SK-N-SH (cell line): ENCODE data around the gene CCRL2. TPM values are rescaled to one million over a fixed set of nuclear protein-coding genes. Genes with fewer than 3 reads are reported as not detected.

ENCODE experiments used
- CTCF ChIA-PET: fragments of 300-600, 350-600 bp; formaldehyde crosslinking; extraction: SDS; loops from one replicate; lab custom pipeline; 2021; lab: Yijun Ruan, JAX
- POLR2A ChIA-PET: fragments of 350-600 bp; sonication (Branson Sonifier 250); formaldehyde crosslinking; extraction: SDS; loops from one replicate; lab custom pipeline; 2020; ENCODE audit warnings: antibody characterized with exemption, inconsistent platforms; lab: Yijun Ruan, JAX
- DNase-seq: peaks from one replicate; pipeline ENCODE4 v3.0.0; 2012
- H2AFZ ChIP-seq: fragments of 200-600 bp; sonication (generic); 2 replicates; pipeline ENCODE4 v1.8.1; 2016; ENCODE audit warnings: antibody characterized with exemption, mild to moderate bottlenecking, low read depth
- H3F3A ChIP-seq: fragments of 200-600 bp; sonication (generic); replicated peaks from 2 replicates; pipeline ENCODE3; 2016; ENCODE audit warnings: antibody characterized with exemption, mild to moderate bottlenecking; ENCODE audit not compliant: insufficient read depth
- H3K27ac ChIP-seq, 2 experiments: fragments of 200-500 bp in 1 of 2; fragments of 200-600 bp in 1 of 2; sonication (Bioruptor generic) in 1 of 2; sonication (generic), shearing (Covaris generic) in 1 of 2; 2 replicates each; pipeline versions ENCODE4 v1.5.1 to v1.6.1; 2014 to 2016; ENCODE audit warnings: low read depth in 2 of 2, inconsistent platforms in 1 of 2, low read length in 1 of 2, mild to moderate bottlenecking in 1 of 2, mixed read lengths in 1 of 2
- H3K27me3 ChIP-seq: fragments of 200-600 bp; sonication (generic), shearing (Covaris generic); 2 replicates; pipeline ENCODE4 v1.6.1; 2016; ENCODE audit warnings: mixed run types; ENCODE audit not compliant: insufficient read depth
- H3K36me3 ChIP-seq, 2 experiments: fragments of 200-500 bp in 1 of 2; fragments of 200-600 bp in 1 of 2; sonication (Bioruptor generic) in 1 of 2; sonication (generic) in 1 of 2; replicated peaks in 1 of 2; 2 replicates each; pipeline versions ENCODE3 to v1.5.1; 2014 to 2016; ENCODE audit warnings: low read length in 1 of 2, mild to moderate bottlenecking in 1 of 2; ENCODE audit not compliant: insufficient read depth in 2 of 2, control insufficient read depth in 1 of 2
- H3K4me1 ChIP-seq, 2 experiments: fragments of 200-500 bp in 1 of 2; fragments of 200-600 bp in 1 of 2; sonication (Bioruptor generic) in 1 of 2; sonication (generic), shearing (Covaris generic) in 1 of 2; 2 replicates each; pipeline versions ENCODE4 v1.5.1 to v1.6.1; 2014 to 2016; ENCODE audit warnings: low read depth in 1 of 2, low read length in 1 of 2, mixed run types in 1 of 2; ENCODE audit not compliant: insufficient read depth in 2 of 2, control insufficient read depth in 1 of 2
- H3K4me2 ChIP-seq: fragments of 200-600 bp; sonication (generic), shearing (Covaris generic); 2 replicates; pipeline ENCODE4 v1.6.1; 2017; ENCODE audit warnings: mixed run types
- H3K4me3 ChIP-seq, 2 experiments: fragments of 200-500 bp in 1 of 2; fragments of 200-600 bp in 1 of 2; sonication (Bioruptor generic) in 1 of 2; sonication (generic), shearing (Covaris generic) in 1 of 2; 2 replicates each; pipeline versions ENCODE4 v1.5.1 to v1.8.1; 2014 to 2016; ENCODE audit warnings: low read depth in 2 of 2, inconsistent platforms in 1 of 2, low read length in 1 of 2, mild to moderate bottlenecking in 1 of 2, mixed read lengths in 1 of 2, moderate library complexity in 1 of 2
- H3K79me2 ChIP-seq: fragments of 200-600 bp; sonication (generic); 2 replicates; pipeline ENCODE4 v1.8.1; 2017; ENCODE audit warnings: mild to moderate bottlenecking; ENCODE audit not compliant: insufficient read depth
- H3K9ac ChIP-seq: fragments of 200-600 bp; sonication (generic); 2 replicates; pipeline ENCODE4 v1.6.1; 2017; ENCODE audit warnings: mixed run types
- H3K9me2 ChIP-seq: fragments of 200-600 bp; sonication (generic); 2 replicates; pipeline ENCODE4 v1.6.1; 2017; ENCODE audit warnings: mixed run types
- H3K9me3 ChIP-seq: fragments of 200-600 bp; sonication (generic); 2 replicates; pipeline ENCODE4 v1.6.1; 2017; ENCODE audit warnings: mixed run types, mild to moderate bottlenecking, moderate library complexity
- H4K20me1 ChIP-seq: fragments of 200-600 bp; sonication (generic); 2 replicates; pipeline ENCODE4 v1.6.1; 2017; ENCODE audit warnings: mild to moderate bottlenecking, mixed run types; ENCODE audit not compliant: insufficient read depth
- ELF1 ChIP-seq: IDR thresholded peaks from 2 replicates; pipeline ENCODE4 v1.4.0; 2012
- EP300 ChIP-seq, 2 experiments: IDR thresholded peaks; 2 replicates each; pipeline versions ENCODE4 v1.4.0 to v1.6.1; 2012; ENCODE audit warnings: borderline replicate concordance in 1 of 2, low read depth in 1 of 2, low read length in 1 of 2
- EZH2phosphoT487 ChIP-seq: fragments of 200-600 bp; sonication (generic); IDR thresholded peaks from 2 replicates; pipeline ENCODE4 v1.6.1; 2017; ENCODE audit warnings: low read depth, mixed run types, mild to moderate bottlenecking, antibody characterized with exemption, moderate library complexity, borderline replicate concordance
- GABPA ChIP-seq: IDR thresholded peaks from 2 replicates; pipeline ENCODE4 v1.4.0; 2012; ENCODE audit warnings: low read depth, mild to moderate bottlenecking
- IRF3 ChIP-seq: fragments of 150-350 bp; IDR thresholded peaks from 2 replicates; pipeline ENCODE4 v1.6.1; 2016; ENCODE audit warnings: mild to moderate bottlenecking, low read depth, low read length
- PBX3 ChIP-seq: IDR thresholded peaks from 2 replicates; pipeline ENCODE4; 2012
- POLR2AphosphoS5 ChIP-seq: IDR thresholded peaks from 2 replicates; pipeline ENCODE4 v1.6.1; 2012; ENCODE audit warnings: low read depth, low read length
- RAD21 ChIP-seq: IDR thresholded peaks from 2 replicates; pipeline ENCODE4 v1.6.1; 2012; ENCODE audit warnings: mild to moderate bottlenecking, low read length
- REST ChIP-seq: IDR thresholded peaks from 2 replicates; pipeline ENCODE4 v1.6.1; 2012; ENCODE audit warnings: mild to moderate bottlenecking, low read depth, low read length, moderate library complexity
- SIN3A ChIP-seq: IDR thresholded peaks from 2 replicates; pipeline ENCODE4 v1.6.1; 2012; ENCODE audit warnings: low read depth, mild to moderate bottlenecking, low read length, moderate library complexity, borderline replicate concordance
- SMC3 ChIP-seq: IDR thresholded peaks from 2 replicates; pipeline ENCODE4 v1.6.1; 2012; ENCODE audit warnings: low read depth, low read length, improper control_type of control experiment
- TEAD4 ChIP-seq: IDR thresholded peaks from 2 replicates; pipeline ENCODE4 v1.4.0; 2012; ENCODE audit warnings: mild to moderate bottlenecking, borderline replicate concordance; ENCODE audit not compliant: insufficient read depth
- USF2 ChIP-seq: fragments of 150-350 bp; IDR thresholded peaks from 2 replicates; pipeline ENCODE4 v1.6.1; 2017; ENCODE audit warnings: antibody characterized with exemption, low read length, low read depth, borderline replicate concordance
- YY1 ChIP-seq: IDR thresholded peaks from 2 replicates; pipeline ENCODE4 v1.4.0; 2012; ENCODE audit warnings: low read depth, mild to moderate bottlenecking
- ZBTB33 ChIP-seq: IDR thresholded peaks from 2 replicates; pipeline ENCODE4 v1.4.0; 2012; ENCODE audit warnings: low read depth, borderline replicate concordance
- WGBS: methylation state at CpG from one replicate; pipeline ENCODE4 v1.1.6; 2017; ENCODE audit warnings: low lambda C conversion rate; 5-methylcytosine and 5-hydroxymethylcytosine counted together
- polyA plus RNA-seq, 3 experiments: library from polyadenylated mRNA; depleted of rRNA; stranded (reverse); fragments of >200 nt; gene quantifications; 2 replicates each; pipeline ENCODE4 v1.2.3, GENCODE V29; 2012

CCRL2 gene
- polyA plus RNA-seq, 1 of the 3 experiments (the other 2 are of a cell fraction) = not detected

GRCh38 chr3:46375218-46375617 lies 31.8 kb upstream of the CCRL2 start (continued):
- TF ChIP-seq ZBTB33 = no peak
- TF ChIP-seq SIN3A = no peak
- no peak for TF ChIP-seq EP300 (IDR thresholded peaks at IDR 0.05; ENCODE audit: borderline replicate concordance in 1 of 2, low read depth in 1 of 2, low read length in 1 of 2)
- TF ChIP-seq PBX3 = no peak
- TF ChIP-seq IRF3 = no peak
- TF ChIP-seq POLR2AphosphoS5 = no peak
- no peak for TF ChIP-seq GABPA

GRCh38 chr3:46375814-46376213 lies 31.2 kb upstream of the CCRL2 start:
- POLR2A ChIA-PET = no interaction called here
- H3K4me1 ChIP-seq = no peaks in the 10 kb centered on the region; a peak in 1 of 4 replicates
- no peak overlapping the region for H3K27ac ChIP-seq
- H3K9ac ChIP-seq = no peak overlapping the region
- H3K9me2 ChIP-seq = no peaks in the 10 kb centered on the region
- H3K36me3 ChIP-seq = no peaks in the 10 kb centered on the region
- no peaks in the 10 kb centered on the region for H3K9me3 ChIP-seq
- no peaks in the 10 kb centered on the region for H3K79me2 ChIP-seq
- CTCF ChIA-PET = no interaction called here
- H4K20me1 ChIP-seq = no peaks in the 10 kb centered on the region
- H3F3A ChIP-seq = peaks cover 3% of the 10 kb centered on the region
- no peak for DNase-seq
- TF ChIP-seq TEAD4 (no peak), SMC3 (no peak)
- 0% methylated on average over 2 of the region's 2 CpGs for WGBS
- H3K4me2 ChIP-seq = no peak overlapping the region
- H3K4me3 ChIP-seq = no peak overlapping the region
- H2AFZ ChIP-seq = no peak overlapping the region
- peaks cover 43% of the 10 kb centered on the region for H3K27me3 ChIP-seq

- no peak overlapping the region for H3K9ac ChIP-seq
- H3K27ac ChIP-seq = no peak overlapping the region
- no peaks in the 10 kb centered on the region for H3K36me3 ChIP-seq
- no peaks in the 10 kb centered on the region for H3F3A ChIP-seq
- peaks cover 47% of the 10 kb centered on the region for H3K27me3 ChIP-seq
- no peaks in the 10 kb centered on the region for H3K9me2 ChIP-seq
- H2AFZ ChIP-seq = no peak overlapping the region
- no peak overlapping the region for H3K4me2 ChIP-seq
- ChIA-PET CTCF (interaction anchor here (0.6 to 2.0 kb wide), 25 partner anchors 8 to 619 kb away, joined by 3 to 14 read pairs (median 4); partner anchors contain the start of gene CCRL2), POLR2A (no interaction called here)
- WGBS = 24% methylated on average over 8 of the region's 8 CpGs
- no peaks in the 10 kb centered on the region for H3K9me3 ChIP-seq
- DNase-seq = peak; percentile 52
- no peaks in the 10 kb centered on the region for H3K79me2 ChIP-seq
- no peak overlapping the region; a peak in 1 of 4 replicates for H3K4me3 ChIP-seq
- no peaks in the 10 kb centered on the region; a peak in 1 of 4 replicates for H3K4me1 ChIP-seq
- no peaks in the 10 kb centered on the region for H4K20me1 ChIP-seq
- TF ChIP-seq PBX3 (no peak), EZH2phosphoT487 (no peak), ELF1 (no peak), RAD21 (peak; percentile 80), REST (no peak), USF2 (no peak), SMC3 (peak; percentile 43), YY1 (no peak)
Observed at GRCh38 chr3:46378426-46378942, 28.6 kb upstream of the CCRL2 start.
